Measurements from ENCODE around the gene RACK1. TPM values are rescaled to one million over a fixed set of nuclear protein-coding genes. Genes with fewer than 3 reads are reported as not detected.

RACK1 gene
- total and polyA plus RNA-seq, 2 of the 8 experiments (the other 6 are each of a cell fraction or from before 2014, with no cell fraction given), result 2,589 to 7,971 TPM

DNA sequence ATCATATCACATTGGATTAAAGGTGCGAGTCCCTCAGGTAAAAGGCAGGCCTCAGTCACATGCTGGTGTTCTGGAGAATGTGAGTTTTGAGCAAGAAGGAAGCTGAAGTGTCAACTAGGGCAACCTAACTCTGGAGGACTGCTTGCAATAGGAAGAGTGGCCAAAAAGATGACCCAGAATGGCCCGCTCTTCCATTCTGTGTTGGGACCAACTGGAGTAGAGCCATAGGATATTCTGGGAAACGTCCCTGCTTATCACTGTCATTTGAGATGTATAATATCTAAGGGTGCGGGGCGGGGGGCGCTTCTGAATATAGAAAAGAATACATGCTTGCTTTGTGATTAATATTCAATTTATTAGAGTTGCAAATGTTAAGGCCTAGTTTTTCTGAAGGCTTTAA lies 31.6 kb downstream of the RACK1 start (continued):
- no peak for TF ChIP-seq NRF1 (IDR thresholded peaks at IDR 0.05; ENCODE audit: low read depth, low read length)
- no peak for TF ChIP-seq TEAD4 (IDR thresholded peaks at IDR 0.05; ENCODE audit: low read depth, low read length)
- TF ChIP-seq HDAC6 (IDR thresholded peaks at IDR 0.05; ENCODE audit: low read depth, low read length), result no peak
- no peak for TF ChIP-seq GTF2F1 (IDR thresholded peaks at IDR 0.05; ENCODE audit: borderline replicate concordance, low read depth, low read length)
- TF ChIP-seq CHD1 (IDR thresholded peaks at IDR 0.05; ENCODE audit: low read depth, low read length), result no peak
